ENCODE results near the gene MRFAP1L1. TPM values are rescaled to one million over a fixed set of nuclear protein-coding genes. Genes with fewer than 3 reads are reported as not detected.
"Not testable (repeated sequence)": the region's sequence is repeated elsewhere in the genome, so short reads cannot be mapped to it uniquely, and the experiment has no call there.

Gene MRFAP1L1
- total RNA-seq, 1 donor from 2014 or later, result 32.9 TPM

DNA sequence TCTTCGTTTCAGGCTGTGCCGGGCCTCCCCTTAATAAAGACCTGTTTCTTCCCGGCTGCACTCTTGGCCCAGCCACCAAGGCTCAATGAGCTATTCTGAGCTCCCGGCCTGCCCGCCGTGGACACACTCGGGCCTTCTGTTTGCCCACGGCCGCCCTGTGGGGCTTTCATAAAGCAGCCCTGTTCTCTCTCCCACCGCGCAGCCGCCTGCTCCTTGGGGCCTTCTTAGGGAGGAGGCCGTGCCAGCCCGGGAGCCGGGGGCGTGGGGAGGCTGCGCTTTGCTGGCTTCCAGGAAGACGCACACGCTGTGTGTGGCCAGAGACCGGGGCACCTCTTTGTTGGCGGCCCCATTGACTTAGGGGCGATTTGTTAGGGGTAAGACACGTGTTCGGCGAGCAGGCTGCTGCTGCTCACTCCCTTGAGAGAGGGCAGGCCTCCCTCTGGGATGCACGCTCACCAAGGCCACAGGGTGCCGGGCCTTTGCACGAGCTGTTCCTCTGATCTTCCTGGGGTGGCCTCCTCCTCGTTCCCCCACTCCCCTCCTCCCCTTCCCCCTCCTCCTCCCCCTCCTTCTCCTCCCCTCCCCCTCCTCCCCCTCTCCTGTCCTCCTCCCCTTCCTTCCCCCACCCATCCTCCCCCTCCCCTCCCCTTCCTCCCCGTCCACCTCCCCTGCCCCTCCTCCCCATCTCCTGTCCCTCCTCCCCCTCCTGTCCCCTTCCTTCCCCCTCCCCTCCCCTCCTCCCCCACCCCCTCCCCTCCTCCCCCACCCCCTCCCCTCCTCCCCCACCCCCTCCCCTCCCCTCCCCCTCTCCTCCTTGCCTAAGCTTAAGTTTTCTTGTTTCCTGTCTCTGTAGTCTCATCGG lies 17.6 kb upstream of the MRFAP1L1 start:
- H3K36me3 ChIP-seq (ENCODE audit: control insufficient read depth in 3 of 3, insufficient read depth in 3 of 3, low read length in 3 of 3), result no peaks in the 10 kb centered on the region
- no peak overlapping the region for H3K4me3 ChIP-seq (ENCODE audit: low read length in 3 of 3)
- H3K27ac ChIP-seq (ENCODE audit: low read depth, low read length), result no peak overlapping the region
- H3K9ac ChIP-seq (ENCODE audit: low read depth in 1 of 3, low read length in 3 of 3), result no peak overlapping the region
- peaks cover 0 to 3% (median 0%) of the 10 kb centered on the region in 3 donors for H3K27me3 ChIP-seq (ENCODE audit: control insufficient read depth in 3 of 3, insufficient read depth in 3 of 3, low read length in 3 of 3)
- no peaks in the 10 kb centered on the region for H3K9me3 ChIP-seq (ENCODE audit: control insufficient read depth in 3 of 3, low read length in 3 of 3)
- peaks cover 2 to 6% (median 4%) of the 10 kb centered on the region in 3 donors for H3K4me1 ChIP-seq (ENCODE audit: control insufficient read depth in 3 of 3, insufficient read depth in 3 of 3, low read length in 3 of 3)

DNA sequence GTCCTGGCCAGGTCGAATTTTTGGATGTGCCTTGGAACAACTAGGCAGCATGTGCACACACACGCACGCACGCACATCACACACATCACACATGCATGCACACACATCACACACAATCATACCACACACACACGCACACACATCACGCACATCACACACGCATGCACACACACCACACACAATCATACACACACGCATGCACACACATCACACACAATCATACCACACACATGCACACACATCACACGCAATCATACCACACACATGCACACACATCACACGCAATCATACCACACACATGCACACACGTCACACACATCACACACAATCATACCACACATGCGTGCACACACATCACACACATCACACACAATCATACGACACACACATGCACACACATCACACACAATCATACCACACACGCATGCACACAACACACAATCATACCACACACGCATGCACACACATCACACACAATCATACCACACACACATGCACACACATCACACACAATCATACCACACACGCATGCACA lies 15.8 kb upstream of the MRFAP1L1 start:
- H3K27me3 ChIP-seq (ENCODE audit: control insufficient read depth in 3 of 3, insufficient read depth in 3 of 3, low read length in 3 of 3); H3K36me3 ChIP-seq (ENCODE audit: control insufficient read depth in 3 of 3, insufficient read depth in 3 of 3, low read length in 3 of 3); H3K9ac ChIP-seq (ENCODE audit: low read depth in 1 of 3, low read length in 3 of 3); H3K4me1 ChIP-seq (ENCODE audit: control insufficient read depth in 3 of 3, insufficient read depth in 3 of 3, low read length in 3 of 3); H3K27ac ChIP-seq (ENCODE audit: low read depth, low read length); H3K9me3 ChIP-seq (ENCODE audit: control insufficient read depth in 3 of 3, low read length in 3 of 3): not testable (repeated sequence)
- H3K4me3 ChIP-seq (ENCODE audit: low read length in 3 of 3), result peak overlapping the region in 1 of 3 donors; percentile 6

DNA sequence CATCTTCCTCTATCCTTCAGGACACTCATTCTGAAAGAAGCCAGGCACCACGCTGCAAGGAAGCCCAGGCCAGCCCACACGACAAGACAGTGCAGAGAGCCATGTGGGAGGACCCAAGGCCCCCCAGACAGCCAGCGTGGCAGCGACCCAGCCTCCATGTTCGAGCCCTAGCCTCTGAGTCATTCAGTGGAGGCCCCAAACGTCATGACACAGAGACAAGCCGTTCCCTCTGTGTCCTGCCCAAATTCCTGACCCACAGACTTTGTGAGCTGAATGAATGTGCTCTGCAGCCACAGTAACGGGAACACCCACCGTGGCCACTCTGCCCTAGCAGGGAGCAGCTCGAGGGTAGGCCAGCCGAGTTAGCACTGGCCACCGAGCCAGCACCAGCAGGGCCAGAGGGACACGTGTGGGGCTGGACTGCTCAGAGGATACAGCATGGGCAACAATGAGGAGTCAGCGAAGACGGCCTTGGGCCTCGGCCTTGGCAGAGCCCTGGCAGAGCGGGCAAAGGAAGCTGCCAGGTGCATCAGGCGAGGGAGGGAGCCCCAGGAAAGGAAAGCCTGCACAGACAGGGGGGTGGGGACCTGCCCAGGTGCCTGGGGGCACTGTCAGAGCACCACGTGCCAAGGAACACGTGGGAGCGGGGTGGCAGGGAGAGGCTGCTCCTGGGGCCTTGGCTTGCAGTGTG lies 14.9 kb upstream of the MRFAP1L1 start:
- H3K4me1 ChIP-seq (ENCODE audit: control insufficient read depth in 3 of 3, insufficient read depth in 3 of 3, low read length in 3 of 3), result peaks cover 7 to 9% (median 9%) of the 10 kb centered on the region in 3 donors
- no peak overlapping the region for H3K9ac ChIP-seq (ENCODE audit: low read depth in 1 of 3, low read length in 3 of 3)

DNA sequence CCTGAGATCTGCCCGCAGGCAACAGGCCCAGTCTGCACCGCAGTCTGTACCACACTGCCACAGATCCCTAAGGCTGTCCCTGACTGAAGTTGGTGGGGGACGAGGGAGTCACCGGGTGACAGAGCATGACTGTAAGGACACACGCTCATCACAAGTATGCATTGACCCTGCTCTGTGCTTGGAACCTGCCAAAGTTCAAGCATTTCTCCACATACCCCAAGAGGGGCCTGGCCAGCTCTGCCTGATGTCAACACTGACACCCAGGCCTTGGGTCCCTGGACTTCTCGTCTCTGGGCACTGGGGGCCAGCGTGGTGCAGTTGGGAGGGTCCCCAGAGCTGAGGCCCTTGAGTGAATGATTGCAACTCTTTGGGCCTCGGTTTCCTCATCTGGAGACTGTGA lies 14.2 kb upstream of the MRFAP1L1 start:
- Histone ChIP-seq H3K4me3 (ENCODE audit: low read length in 3 of 3) (no peak overlapping the region), H3K4me1 (ENCODE audit: control insufficient read depth in 3 of 3, insufficient read depth in 3 of 3, low read length in 3 of 3) (peaks cover 7 to 12% (median 9%) of the 10 kb centered on the region in 3 donors), H3K9me3 (ENCODE audit: control insufficient read depth in 3 of 3, low read length in 3 of 3) (no peaks in the 10 kb centered on the region), H3K27me3 (ENCODE audit: control insufficient read depth in 3 of 3, insufficient read depth in 3 of 3, low read length in 3 of 3) (peaks cover 0 to under 1% (median 0%) of the 10 kb centered on the region in 3 donors), H3K36me3 (ENCODE audit: control insufficient read depth in 3 of 3, insufficient read depth in 3 of 3, low read length in 3 of 3) (no peaks in the 10 kb centered on the region), H3K9ac (ENCODE audit: low read depth in 1 of 3, low read length in 3 of 3) (no peak overlapping the region), H3K27ac (ENCODE audit: low read depth, low read length) (no peak overlapping the region)

More for the DNA sequence above, 14.9 kb upstream of the MRFAP1L1 start:
- Histone ChIP-seq H3K27ac (ENCODE audit: low read depth, low read length) (no peak overlapping the region), H3K9me3 (ENCODE audit: control insufficient read depth in 3 of 3, low read length in 3 of 3) (no peaks in the 10 kb centered on the region), H3K36me3 (ENCODE audit: control insufficient read depth in 3 of 3, insufficient read depth in 3 of 3, low read length in 3 of 3) (no peaks in the 10 kb centered on the region), H3K27me3 (ENCODE audit: control insufficient read depth in 3 of 3, insufficient read depth in 3 of 3, low read length in 3 of 3) (peaks cover 0 to 3% (median 0%) of the 10 kb centered on the region in 3 donors), H3K4me3 (ENCODE audit: low read length in 3 of 3) (no peak overlapping the region)

DNA sequence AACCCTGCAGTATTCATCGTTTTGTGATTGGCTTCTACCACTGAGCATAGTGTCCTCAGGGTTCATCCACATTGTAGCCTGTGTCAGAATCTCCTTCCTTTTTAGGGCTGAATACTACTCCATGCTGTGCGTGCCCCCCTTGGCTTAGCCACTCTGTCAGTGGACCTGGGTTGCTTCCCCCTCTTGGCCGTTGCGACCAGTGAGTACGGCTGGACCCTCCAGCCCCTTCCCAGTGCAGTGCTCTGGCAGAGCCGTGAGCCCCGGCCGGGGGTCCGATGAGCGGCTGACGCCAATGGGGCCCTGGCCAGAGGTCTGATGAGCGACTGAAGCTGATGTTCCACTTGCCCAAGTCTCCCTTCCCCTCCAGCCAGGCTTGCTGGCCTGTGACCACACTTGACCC lies 13.2 kb upstream of the MRFAP1L1 start:
- Histone ChIP-seq H3K4me3 (ENCODE audit: low read length in 3 of 3) (no peak overlapping the region), H3K4me1 (ENCODE audit: control insufficient read depth in 3 of 3, insufficient read depth in 3 of 3, low read length in 3 of 3) (peaks cover 8 to 18% (median 9%) of the 10 kb centered on the region in 3 donors), H3K27me3 (ENCODE audit: control insufficient read depth in 3 of 3, insufficient read depth in 3 of 3, low read length in 3 of 3) (no peaks in the 10 kb centered on the region), H3K27ac (ENCODE audit: low read depth, low read length) (no peak overlapping the region), H3K36me3 (ENCODE audit: control insufficient read depth in 3 of 3, insufficient read depth in 3 of 3, low read length in 3 of 3) (no peaks in the 10 kb centered on the region), H3K9me3 (ENCODE audit: control insufficient read depth in 3 of 3, low read length in 3 of 3) (no peaks in the 10 kb centered on the region), H3K9ac (ENCODE audit: low read depth in 1 of 3, low read length in 3 of 3) (no peak overlapping the region)

DNA sequence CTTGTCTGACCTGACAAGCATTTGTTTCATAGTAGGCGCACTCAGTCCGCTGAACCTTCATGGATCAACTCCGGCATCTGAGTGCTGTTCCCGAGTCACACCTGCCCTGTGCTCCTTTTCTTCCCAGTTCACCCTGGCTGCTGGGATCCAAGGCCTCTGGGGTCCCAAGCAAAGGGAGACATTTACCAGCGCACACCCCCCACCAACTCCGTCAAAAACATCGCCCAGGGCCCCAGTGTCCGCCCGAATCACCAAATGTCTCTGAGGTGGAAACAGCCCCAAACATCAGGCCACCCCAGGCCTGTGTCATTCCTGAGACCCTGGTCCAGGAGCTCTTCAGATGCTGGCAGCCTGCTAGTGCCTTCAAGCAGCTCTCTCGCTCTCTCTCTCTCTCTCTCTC lies 11.5 kb upstream of the MRFAP1L1 start:
- no peaks in the 10 kb centered on the region for H3K9me3 ChIP-seq (ENCODE audit: control insufficient read depth in 3 of 3, low read length in 3 of 3)
- peaks cover 17 to 27% (median 18%) of the 10 kb centered on the region in 3 donors for H3K4me1 ChIP-seq (ENCODE audit: control insufficient read depth in 3 of 3, insufficient read depth in 3 of 3, low read length in 3 of 3)
- H3K4me3 ChIP-seq (ENCODE audit: low read length in 3 of 3), result no peak overlapping the region
- no peaks in the 10 kb centered on the region for H3K36me3 ChIP-seq (ENCODE audit: control insufficient read depth in 3 of 3, insufficient read depth in 3 of 3, low read length in 3 of 3)
- H3K9ac ChIP-seq (ENCODE audit: low read depth in 1 of 3, low read length in 3 of 3), result peak overlapping the region in 1 of 3 donors; percentile 70
- H3K27ac ChIP-seq (ENCODE audit: low read depth, low read length), result no peak overlapping the region
- H3K27me3 ChIP-seq (ENCODE audit: control insufficient read depth in 3 of 3, insufficient read depth in 3 of 3, low read length in 3 of 3), result no peaks in the 10 kb centered on the region

DNA sequence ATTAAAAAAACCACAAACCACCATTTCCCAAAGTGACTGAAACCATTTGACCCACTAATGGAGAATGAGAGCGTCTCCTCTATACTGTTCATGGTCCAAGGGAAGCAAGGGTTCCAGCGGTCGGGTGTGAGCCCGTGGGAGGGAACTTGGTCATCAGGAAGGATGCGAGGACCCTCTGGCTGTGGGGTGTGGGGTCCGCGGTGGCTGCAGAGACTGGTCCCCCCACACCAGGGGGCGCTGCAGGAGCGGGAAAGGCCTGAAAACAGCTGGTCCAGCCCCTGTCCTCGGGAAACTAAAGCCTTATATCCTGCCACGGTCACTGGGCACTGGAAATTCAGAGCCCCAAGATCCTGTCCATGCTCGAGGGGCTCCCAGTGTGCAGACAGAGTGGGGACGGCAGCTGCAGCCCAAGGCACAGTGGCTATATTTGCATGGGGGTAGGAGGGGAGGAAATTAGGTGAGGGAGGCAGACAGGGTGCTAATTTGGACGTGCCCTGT lies 10.6 kb upstream of the MRFAP1L1 start:
- peak overlapping the region in 1 of 3 donors; percentile 22 for H3K4me3 ChIP-seq (ENCODE audit: low read length in 3 of 3)
- H3K36me3 ChIP-seq (ENCODE audit: control insufficient read depth in 3 of 3, insufficient read depth in 3 of 3, low read length in 3 of 3), result no peaks in the 10 kb centered on the region
- H3K4me1 ChIP-seq (ENCODE audit: control insufficient read depth in 3 of 3, insufficient read depth in 3 of 3, low read length in 3 of 3), result peaks cover 17 to 32% (median 23%) of the 10 kb centered on the region in 3 donors
- H3K27ac ChIP-seq (ENCODE audit: low read depth, low read length), result no peak overlapping the region
- peak overlapping the region; percentile 47 to 70 (median 54) for H3K9ac ChIP-seq (ENCODE audit: low read depth in 1 of 3, low read length in 3 of 3)
- no peaks in the 10 kb centered on the region for H3K9me3 ChIP-seq (ENCODE audit: control insufficient read depth in 3 of 3, low read length in 3 of 3)
- H3K27me3 ChIP-seq (ENCODE audit: control insufficient read depth in 3 of 3, insufficient read depth in 3 of 3, low read length in 3 of 3), result no peaks in the 10 kb centered on the region

DNA sequence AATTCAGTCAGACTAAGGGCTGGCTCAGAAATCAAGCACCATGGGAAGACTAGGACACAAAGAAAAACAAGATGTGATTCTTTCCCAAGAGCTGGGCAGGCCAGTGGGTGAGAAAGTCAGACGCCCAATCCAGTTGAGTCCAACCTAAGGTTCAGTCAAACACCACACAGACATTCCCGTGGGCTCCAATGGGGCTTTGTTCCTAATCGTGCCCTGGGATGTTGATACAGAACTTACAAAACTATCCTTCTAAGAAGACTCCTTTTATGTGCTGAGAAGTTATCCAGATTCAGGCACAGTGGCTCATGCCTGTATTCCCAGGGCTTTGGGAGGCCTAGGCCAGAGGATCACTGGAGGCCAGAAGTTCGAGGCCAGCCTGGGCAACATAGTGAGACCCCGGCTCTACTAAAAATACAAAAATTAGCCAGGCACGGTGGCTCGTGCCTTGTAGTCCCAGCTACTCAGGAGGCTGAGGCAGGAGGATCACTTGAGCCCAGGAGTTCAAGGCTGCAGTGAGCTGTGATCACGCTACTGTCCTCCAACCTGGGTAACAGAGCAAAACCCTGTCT lies 10.0 kb upstream of the MRFAP1L1 start:
- Histone ChIP-seq H3K9me3 (ENCODE audit: control insufficient read depth in 3 of 3, low read length in 3 of 3) (no peaks in the 10 kb centered on the region), H3K4me3 (ENCODE audit: low read length in 3 of 3) (no peak overlapping the region), H3K9ac (ENCODE audit: low read depth in 1 of 3, low read length in 3 of 3) (no peak overlapping the region), H3K4me1 (ENCODE audit: control insufficient read depth in 3 of 3, insufficient read depth in 3 of 3, low read length in 3 of 3) (peaks cover 17 to 32% (median 23%) of the 10 kb centered on the region in 3 donors), H3K36me3 (ENCODE audit: control insufficient read depth in 3 of 3, insufficient read depth in 3 of 3, low read length in 3 of 3) (no peaks in the 10 kb centered on the region), H3K27ac (ENCODE audit: low read depth, low read length) (no peak overlapping the region), H3K27me3 (ENCODE audit: control insufficient read depth in 3 of 3, insufficient read depth in 3 of 3, low read length in 3 of 3) (no peaks in the 10 kb centered on the region)

DNA sequence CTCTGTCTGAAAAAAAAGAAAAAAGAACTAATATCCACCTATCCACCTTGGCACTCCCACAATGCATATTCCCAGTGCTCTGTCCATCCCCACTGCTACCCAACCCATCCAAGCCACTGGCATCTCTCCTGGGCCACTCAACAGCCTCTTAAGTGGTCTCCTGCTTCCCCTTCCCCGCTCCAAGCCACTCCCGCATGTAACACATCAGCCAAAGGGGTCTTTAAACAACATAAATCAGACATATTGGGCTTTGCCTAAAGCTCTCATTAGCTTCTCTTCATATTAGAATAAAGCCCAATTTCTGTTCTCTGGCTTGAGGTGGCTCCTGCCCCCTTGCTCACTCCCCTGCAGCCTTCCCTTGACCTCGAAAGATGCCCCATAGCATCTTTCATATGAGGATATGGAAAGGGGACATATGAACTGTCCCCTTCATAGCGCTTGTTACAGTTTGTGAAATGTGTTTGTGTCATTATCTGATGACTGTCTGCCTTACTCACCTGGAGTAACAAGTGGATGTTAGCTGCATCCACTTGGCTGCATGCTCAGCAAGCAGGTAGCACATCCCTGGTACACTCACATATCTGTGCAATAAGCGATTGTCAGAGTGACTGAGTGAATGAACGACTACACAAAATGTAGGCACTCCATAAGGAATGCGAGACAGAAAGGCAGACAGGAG lies 9.4 kb upstream of the MRFAP1L1 start:
- Histone ChIP-seq H3K36me3 (ENCODE audit: control insufficient read depth in 3 of 3, insufficient read depth in 3 of 3, low read length in 3 of 3) (no peaks in the 10 kb centered on the region), H3K4me3 (ENCODE audit: low read length in 3 of 3) (no peak overlapping the region), H3K9ac (ENCODE audit: low read depth in 1 of 3, low read length in 3 of 3) (no peak overlapping the region), H3K27me3 (ENCODE audit: control insufficient read depth in 3 of 3, insufficient read depth in 3 of 3, low read length in 3 of 3) (no peaks in the 10 kb centered on the region), H3K4me1 (ENCODE audit: control insufficient read depth in 3 of 3, insufficient read depth in 3 of 3, low read length in 3 of 3) (peaks cover 17 to 32% (median 23%) of the 10 kb centered on the region in 3 donors), H3K9me3 (ENCODE audit: control insufficient read depth in 3 of 3, low read length in 3 of 3) (no peaks in the 10 kb centered on the region), H3K27ac (ENCODE audit: low read depth, low read length) (no peak overlapping the region)

Data from skeletal muscle tissue (tissue), 4 donors.